Sigmoid colon (tissue), 7 donors: ENCODE measurements around the gene IER5. TPM values are rescaled to one million over a fixed set of nuclear protein-coding genes. Genes with fewer than 3 reads are reported as not detected.

Experiments
- DNase-seq: peaks from one replicate; pipeline ENCODE4 v3.0.0-alpha.2; 2019
- H3K27ac ChIP-seq, 4 donors: fragments of 200-600 bp; sonication (generic); one replicate each; pipeline ENCODE4 v1.5.1; 2016 to 2019; ENCODE audit warnings: mild to moderate bottlenecking in 1 of 4
- H3K27me3 ChIP-seq, 3 donors: fragments of 200-600 bp; sonication (generic); one replicate each; pipeline ENCODE4 v1.5.1; 2019; ENCODE audit warnings: mild to moderate bottlenecking in 1 of 3
- H3K36me3 ChIP-seq, 4 donors: fragments of 200-600 bp; sonication (generic); one replicate each; pipeline ENCODE4 v1.5.1; 2016 to 2019
- H3K4me1 ChIP-seq, 4 donors: fragments of 200-600 bp; sonication (generic); one replicate each; pipeline ENCODE4 v1.5.1; 2017 to 2019
- H3K4me3 ChIP-seq, 4 donors: fragments of 200-600 bp; sonication (generic); one replicate each; pipeline ENCODE4 v1.5.1; 2017 to 2019; ENCODE audit warnings: mild to moderate bottlenecking in 2 of 4, moderate library complexity in 1 of 4
- H3K9me3 ChIP-seq, 4 donors: fragments of 200-600 bp in 3 of 4; sonication (generic) in 3 of 4; one replicate each; pipeline versions ENCODE4 v1.5.1 to v1.6.1; 2013 to 2019
- EP300 ChIP-seq, 4 donors: sonication (generic); formaldehyde crosslinking; IDR thresholded peaks; one replicate each; pipeline ENCODE4 v1.6.1; 2017; ENCODE audit warnings: antibody characterized with exemption in 4 of 4
- POLR2A ChIP-seq, 2 donors: fragments of 450-650 bp; IDR thresholded peaks; one replicate each; pipeline ENCODE4 v1.6.1; 2016; ENCODE audit warnings: antibody characterized with exemption in 2 of 2, mild to moderate bottlenecking in 2 of 2, moderate library complexity in 2 of 2
- POLR2AphosphoS5 ChIP-seq, 4 donors: sonication (generic); formaldehyde crosslinking; IDR thresholded peaks; one replicate each; pipeline ENCODE4 v1.6.1; 2017; ENCODE audit warnings: antibody characterized with exemption in 4 of 4
- WGBS, 2 donors: extraction: QIAGEN DNeasy Blood & Tissue Kit; methylation state at CpG; one replicate each; pipeline ENCODE4 v1.1.7; 2013; 5-methylcytosine and 5-hydroxymethylcytosine counted together
- intact Hi-C: fragments of 100-400 bp; cut with DNase I; formaldehyde crosslinking; loops from one replicate; pipeline ENCODE4 v1.15.1; 2023
- polyA plus RNA-seq, 3 donors: library from polyadenylated mRNA; stranded (reverse); fragments of 200-250 nt; gene quantifications; one replicate each; pipeline ENCODE4 v1.2.3, GENCODE V29; 2013
- total RNA-seq, 4 donors: library from RNA; depleted of rRNA; stranded (reverse); fragments of >200 nt; gene quantifications; one replicate each; pipeline ENCODE4 v1.1.0, GENCODE V29; 2016
- TF ChIP-seq, protein P1 (sequence below), 4 experiments: fragments of 450-650 bp in 3 of 4; fragments of 200-600 bp in 1 of 4; IDR thresholded peaks; one replicate each; pipeline ENCODE4 v1.5.1; 2016 to 2019; ENCODE audit warnings: antibody characterized with exemption in 4 of 4, mild to moderate bottlenecking in 3 of 4, moderate library complexity in 2 of 4
- donor health status: healthy with polysubstance abuse.
- donor health status: Bipolar disorder and iron deficiency.
- donor health status: healthy.

The IER5 gene
- total and polyA plus RNA-seq, 7 donors = 7.7 to 11.7 (median 9.6) TPM

DNA sequence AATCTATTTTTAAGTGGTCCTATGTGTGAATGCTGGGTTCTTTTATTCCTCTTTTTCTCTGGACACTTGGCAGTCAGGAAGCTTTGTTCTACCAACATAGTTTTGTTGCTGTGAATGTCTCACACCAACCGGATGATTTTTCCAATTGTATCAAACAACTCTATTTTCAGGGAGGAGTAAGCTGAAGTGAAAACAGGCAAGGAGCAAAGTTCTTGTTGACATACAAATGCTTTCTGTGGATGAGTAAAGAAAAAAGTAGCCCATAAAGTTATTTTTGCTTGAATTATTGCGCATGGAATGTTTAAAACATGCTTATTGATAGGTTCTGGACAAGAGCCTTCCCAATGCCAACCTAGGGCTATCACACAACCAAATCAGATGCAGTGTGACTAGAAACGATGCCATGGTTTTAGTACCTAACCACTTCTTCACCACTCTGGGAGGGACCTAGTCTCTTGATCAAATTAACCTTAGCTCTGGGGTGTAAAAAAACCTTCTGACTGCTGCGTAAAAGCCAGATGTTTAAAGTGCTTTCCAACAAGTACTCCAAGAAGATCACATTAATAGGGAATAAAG is 4.5 kb downstream of the IER5 start:
- DNase-seq = no peak
- WGBS, 2 donors = 17 to 66% methylated on average over 4 of the region's 4 CpGs
- TF ChIP-seq EP300 (IDR thresholded peaks at IDR 0.05) (no peak), POLR2A (IDR thresholded peaks at IDR 0.05) (no peak), POLR2AphosphoS5 (IDR thresholded peaks at IDR 0.05) (no peak)
- TF ChIP-seq, protein P1, sequence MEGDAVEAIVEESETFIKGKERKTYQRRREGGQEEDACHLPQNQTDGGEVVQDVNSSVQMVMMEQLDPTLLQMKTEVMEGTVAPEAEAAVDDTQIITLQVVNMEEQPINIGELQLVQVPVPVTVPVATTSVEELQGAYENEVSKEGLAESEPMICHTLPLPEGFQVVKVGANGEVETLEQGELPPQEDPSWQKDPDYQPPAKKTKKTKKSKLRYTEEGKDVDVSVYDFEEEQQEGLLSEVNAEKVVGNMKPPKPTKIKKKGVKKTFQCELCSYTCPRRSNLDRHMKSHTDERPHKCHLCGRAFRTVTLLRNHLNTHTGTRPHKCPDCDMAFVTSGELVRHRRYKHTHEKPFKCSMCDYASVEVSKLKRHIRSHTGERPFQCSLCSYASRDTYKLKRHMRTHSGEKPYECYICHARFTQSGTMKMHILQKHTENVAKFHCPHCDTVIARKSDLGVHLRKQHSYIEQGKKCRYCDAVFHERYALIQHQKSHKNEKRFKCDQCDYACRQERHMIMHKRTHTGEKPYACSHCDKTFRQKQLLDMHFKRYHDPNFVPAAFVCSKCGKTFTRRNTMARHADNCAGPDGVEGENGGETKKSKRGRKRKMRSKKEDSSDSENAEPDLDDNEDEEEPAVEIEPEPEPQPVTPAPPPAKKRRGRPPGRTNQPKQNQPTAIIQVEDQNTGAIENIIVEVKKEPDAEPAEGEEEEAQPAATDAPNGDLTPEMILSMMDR (IDR thresholded peaks at IDR 0.05) = no peak
- H3K9me3 ChIP-seq = no peaks in the 10 kb centered on the region
- H3K27me3 ChIP-seq = no peaks in the 10 kb centered on the region
- H3K36me3 ChIP-seq = no peaks in the 10 kb centered on the region
- H3K4me3 ChIP-seq = no peak overlapping the region
- peaks cover 0 to 74% (median 70%) of the 10 kb centered on the region in 4 donors for H3K4me1 ChIP-seq
- peak overlapping the region in 3 of 4 donors; percentile 65 to 98 (median 85) for H3K27ac ChIP-seq
- intact Hi-C loops = no loop called here

DNA sequence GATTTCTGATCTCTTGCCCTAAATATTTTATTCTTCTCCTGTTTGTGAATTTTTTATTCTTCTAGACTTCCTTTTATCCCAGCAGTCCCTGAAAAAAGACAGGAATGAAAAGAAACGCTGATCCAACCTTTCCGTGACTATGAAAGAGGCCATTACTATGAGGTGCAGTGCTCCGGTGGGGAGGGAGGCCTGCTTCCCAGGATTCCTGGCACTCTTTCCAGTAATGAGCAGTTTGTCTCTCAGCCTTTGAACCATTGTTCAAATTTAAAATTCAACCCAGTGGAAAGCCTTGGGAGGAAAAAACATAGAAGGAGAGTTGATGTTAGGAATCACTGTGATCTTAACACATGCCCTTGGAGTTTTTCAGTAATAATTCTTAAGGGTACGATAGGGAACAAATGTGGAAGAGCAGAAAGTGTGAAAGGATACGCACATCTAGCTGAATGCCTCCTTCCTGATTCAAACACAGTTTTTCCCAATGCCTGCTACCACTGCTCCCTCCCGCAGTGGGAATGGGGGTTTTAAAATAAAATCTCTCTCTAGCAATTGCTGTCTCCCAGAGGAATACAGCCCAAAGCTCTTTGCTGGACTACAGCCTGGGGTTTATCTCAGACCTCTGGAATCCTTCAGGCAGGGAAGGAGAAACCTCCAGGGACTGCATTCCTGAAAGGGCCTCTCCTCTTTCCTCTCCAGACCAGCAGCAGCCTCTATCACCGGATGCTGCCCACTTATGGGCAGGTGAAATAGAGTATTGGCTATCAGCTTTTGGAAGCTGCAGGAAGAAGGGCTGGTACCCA is 6.1 kb downstream of the IER5 start:
- H3K4me3 ChIP-seq = no peak overlapping the region
- WGBS, 2 donors = 76 to 79% methylated on average over 7 of the region's 7 CpGs
- H3K36me3 ChIP-seq = no peaks in the 10 kb centered on the region
- intact Hi-C loops = no loop called here
- TF ChIP-seq POLR2AphosphoS5 (IDR thresholded peaks at IDR 0.05) (peak in 3 of 4 donors; percentile 21 to 27 (median 22)), EP300 (IDR thresholded peaks at IDR 0.05) (no peak), POLR2A (IDR thresholded peaks at IDR 0.05) (no peak)
- TF ChIP-seq, protein P1 (IDR thresholded peaks at IDR 0.05) = no peak
- H3K27ac ChIP-seq = peak overlapping the region; percentile 65 to 85 (median 74)
- peak; percentile 76 for DNase-seq
- H3K4me1 ChIP-seq = peaks cover 0 to 79% (median 71%) of the 10 kb centered on the region in 4 donors
- no peaks in the 10 kb centered on the region for H3K9me3 ChIP-seq
- H3K27me3 ChIP-seq = no peaks in the 10 kb centered on the region

DNA sequence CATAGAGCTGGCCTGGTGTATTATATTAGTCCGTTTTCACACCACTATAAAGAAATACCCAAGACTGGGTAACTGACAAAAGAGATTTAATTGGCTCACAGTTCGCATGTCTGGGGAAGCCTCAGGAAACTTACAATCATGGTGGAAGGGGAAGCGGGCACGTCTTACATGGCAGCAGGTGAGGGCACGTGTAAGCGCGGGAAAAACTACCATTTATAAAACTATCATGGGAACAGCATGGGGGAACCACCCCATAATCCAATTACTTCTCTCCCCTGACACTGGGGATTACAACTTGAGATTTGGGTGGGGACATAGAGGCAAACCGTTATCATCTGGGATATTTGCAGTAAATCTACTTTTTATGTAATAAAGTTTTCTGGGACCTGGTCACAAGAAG is 6.8 kb downstream of the IER5 start:
- Histone ChIP-seq H3K36me3 (no peaks in the 10 kb centered on the region), H3K4me1 (peaks cover 0 to 82% (median 74%) of the 10 kb centered on the region in 4 donors), H3K9me3 (no peaks in the 10 kb centered on the region), H3K4me3 (no peak overlapping the region), H3K27ac (peak overlapping the region; percentile 65 to 85 (median 74)), H3K27me3 (no peaks in the 10 kb centered on the region)
- intact Hi-C loops = no loop called here
- 92 to 94% methylated on average over 8 of the region's 8 CpGs for WGBS, 2 donors
- TF ChIP-seq EP300 (IDR thresholded peaks at IDR 0.05) = no peak
- TF ChIP-seq POLR2A (IDR thresholded peaks at IDR 0.05) = no peak
- no peak for TF ChIP-seq POLR2AphosphoS5 (IDR thresholded peaks at IDR 0.05)
- TF ChIP-seq, protein P1 (IDR thresholded peaks at IDR 0.05) = no peak
- no peak for DNase-seq

DNA sequence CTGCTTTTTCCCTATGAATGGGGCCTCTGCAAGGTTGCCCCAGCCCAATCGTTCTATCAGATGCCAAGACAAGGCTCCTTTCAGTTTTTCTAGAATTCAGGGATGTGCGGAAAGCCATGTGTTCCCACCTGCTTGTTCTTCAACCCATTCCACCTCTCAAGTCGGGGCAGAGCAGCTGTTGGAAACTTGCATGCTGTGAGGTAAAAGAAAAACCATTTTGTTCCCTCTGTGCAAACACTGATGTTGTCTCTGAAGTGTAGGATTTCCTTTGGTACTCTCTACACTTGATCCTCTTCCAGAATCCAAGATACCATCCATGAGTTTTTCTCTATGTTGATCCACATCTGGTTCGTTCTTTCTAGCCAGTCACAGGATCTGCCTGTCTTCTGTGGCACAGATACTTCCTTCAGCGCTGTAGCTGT is 7.3 kb downstream of the IER5 start:
- Histone ChIP-seq H3K4me3 (no peak overlapping the region), H3K4me1 (peaks cover 0 to 77% (median 72%) of the 10 kb centered on the region in 4 donors), H3K27ac (peak overlapping the region; percentile 65 to 85 (median 74)), H3K36me3 (no peaks in the 10 kb centered on the region), H3K9me3 (no peaks in the 10 kb centered on the region), H3K27me3 (no peaks in the 10 kb centered on the region)
- intact Hi-C loops = no loop called here
- no peak for TF ChIP-seq POLR2AphosphoS5 (IDR thresholded peaks at IDR 0.05)
- DNase-seq = no peak
- 80 to 86% methylated on average over 5 of the region's 5 CpGs for WGBS, 2 donors

DNA sequence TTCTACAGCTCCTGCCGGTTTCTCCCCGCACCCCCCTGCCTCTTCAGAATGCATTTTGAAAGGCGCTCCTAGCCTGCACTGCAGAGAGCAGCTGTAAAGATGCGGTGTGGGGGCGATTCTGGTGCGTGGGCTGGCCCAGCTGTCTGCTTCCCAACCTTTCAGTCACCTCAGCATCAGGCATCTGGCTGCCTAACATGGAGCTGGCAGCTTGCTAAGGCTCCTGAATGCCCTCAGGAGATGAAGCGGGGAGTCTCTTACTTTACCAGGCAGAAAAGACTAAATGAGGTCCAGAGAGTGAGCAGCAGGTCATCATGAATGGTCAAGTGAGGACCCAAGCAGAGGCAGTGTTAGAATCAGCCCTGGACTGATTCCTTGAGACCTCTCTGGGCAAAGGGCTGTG is 8.7 kb downstream of the IER5 start:
- H3K4me1 ChIP-seq = peaks cover 0 to 63% (median 57%) of the 10 kb centered on the region in 4 donors
- H3K27ac ChIP-seq = peak overlapping the region in 3 of 4 donors; percentile 65 to 85 (median 74)
- no peak overlapping the region for H3K4me3 ChIP-seq
- intact Hi-C loops = no loop called here
- no peak for DNase-seq
- no peaks in the 10 kb centered on the region for H3K36me3 ChIP-seq
- 83 to 89% methylated on average over 7 of the region's 7 CpGs for WGBS, 2 donors
- no peaks in the 10 kb centered on the region for H3K9me3 ChIP-seq
- no peaks in the 10 kb centered on the region for H3K27me3 ChIP-seq
- TF ChIP-seq, protein P1 (IDR thresholded peaks at IDR 0.05) = no peak
- TF ChIP-seq EP300 (IDR thresholded peaks at IDR 0.05) (no peak), POLR2A (IDR thresholded peaks at IDR 0.05) (no peak), POLR2AphosphoS5 (IDR thresholded peaks at IDR 0.05) (no peak)
